Mucosa of descending colon (tissue), 3 donors: ENCODE data around the gene CRACR2B. TPM values are rescaled to one million over a fixed set of nuclear protein-coding genes. Genes with fewer than 3 reads are reported as not detected.

Source experiments
- ATAC-seq: fragments of 200-7000 bp; cut with Tn5 transposase; one replicate; pipeline ENCODE4 v1.9.1; 2020; ENCODE audit warnings: mild to moderate bottlenecking, moderate library complexity
- DNase-seq, 3 donors: peaks; one replicate each; pipeline ENCODE4 v3.0.0-alpha.2; 2020
- H3K36me3 ChIP-seq: fragments of 200-600 bp; one replicate; pipeline ENCODE4 v1.8.0; 2021; ENCODE audit warnings: low read depth, mild to moderate bottlenecking
- H3K4me1 ChIP-seq: fragments of 200-600 bp; one replicate; pipeline ENCODE4 v1.8.0; 2021; ENCODE audit warnings: low read depth, mild to moderate bottlenecking
- H3K4me3 ChIP-seq: fragments of 200-600 bp; one replicate; pipeline ENCODE4 v1.8.0; 2021; ENCODE audit warnings: mild to moderate bottlenecking
- H3K9me3 ChIP-seq: fragments of 200-600 bp; one replicate; pipeline ENCODE4 v1.8.0; 2021; ENCODE audit warnings: mild to moderate bottlenecking
- intact Hi-C, 2 donors: fragments of 100-400 bp; cut with DNase I in 1 of 2; cut with micrococcal nuclease in 1 of 2; formaldehyde crosslinking; loops; one replicate each; pipeline versions ENCODE4 v1.11.0 to v1.11.1; 2022; cut with DNase I, micrococcal nuclease
- total RNA-seq, 3 donors: library from RNA; stranded (reverse); fragmentation: NEBNext Ultra II Directional in 2 of 3; extraction: Animal tissue kit (Norgen Biotek cat#: 25700) in 2 of 3; gene quantifications; one replicate each; pipeline versions ENCODE4 v1.2.1 to v1.2.4, GENCODE V29; 2021 to 2023
- TF ChIP-seq, protein P1 (sequence below): fragments of 200-600 bp; IDR thresholded peaks from one replicate; pipeline ENCODE4 v1.8.0; 2022; ENCODE audit warnings: antibody characterized with exemption, mild to moderate bottlenecking
- donor health status: DM: no; HTN: no; CAD: no; lungs with moderate emphysema.
- donor health status: DM: no; HTN: no; CAD: no.
- donor health status: DM: no; HTN: yes; CAD: no.

CRACR2B gene
- total RNA-seq, 3 donors from 2014 or later = 43.5 to 137 (median 129) TPM

DNA sequence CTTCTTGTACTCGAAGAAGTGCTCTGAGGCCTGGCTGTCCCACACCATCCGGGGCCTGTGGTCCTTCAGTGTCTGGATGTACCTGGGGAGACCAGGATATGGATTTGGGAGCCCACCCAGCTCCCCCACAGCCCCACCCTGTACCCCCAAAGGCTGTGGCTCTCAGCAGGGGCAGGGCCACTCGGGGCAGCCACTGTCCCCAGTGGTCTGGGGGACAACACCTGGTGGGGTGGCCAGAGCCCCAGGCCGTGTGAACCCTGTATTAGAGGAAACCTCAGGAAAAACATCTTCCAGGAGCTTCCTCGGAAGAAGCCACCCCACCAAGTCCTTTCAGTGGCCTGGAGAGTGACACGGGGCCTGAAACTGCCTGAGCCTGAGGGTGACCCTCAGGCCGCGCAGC, 42.7 kb downstream of the CRACR2B start:
- TF ChIP-seq, protein P1, sequence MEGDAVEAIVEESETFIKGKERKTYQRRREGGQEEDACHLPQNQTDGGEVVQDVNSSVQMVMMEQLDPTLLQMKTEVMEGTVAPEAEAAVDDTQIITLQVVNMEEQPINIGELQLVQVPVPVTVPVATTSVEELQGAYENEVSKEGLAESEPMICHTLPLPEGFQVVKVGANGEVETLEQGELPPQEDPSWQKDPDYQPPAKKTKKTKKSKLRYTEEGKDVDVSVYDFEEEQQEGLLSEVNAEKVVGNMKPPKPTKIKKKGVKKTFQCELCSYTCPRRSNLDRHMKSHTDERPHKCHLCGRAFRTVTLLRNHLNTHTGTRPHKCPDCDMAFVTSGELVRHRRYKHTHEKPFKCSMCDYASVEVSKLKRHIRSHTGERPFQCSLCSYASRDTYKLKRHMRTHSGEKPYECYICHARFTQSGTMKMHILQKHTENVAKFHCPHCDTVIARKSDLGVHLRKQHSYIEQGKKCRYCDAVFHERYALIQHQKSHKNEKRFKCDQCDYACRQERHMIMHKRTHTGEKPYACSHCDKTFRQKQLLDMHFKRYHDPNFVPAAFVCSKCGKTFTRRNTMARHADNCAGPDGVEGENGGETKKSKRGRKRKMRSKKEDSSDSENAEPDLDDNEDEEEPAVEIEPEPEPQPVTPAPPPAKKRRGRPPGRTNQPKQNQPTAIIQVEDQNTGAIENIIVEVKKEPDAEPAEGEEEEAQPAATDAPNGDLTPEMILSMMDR = no peak
- H3K4me1 ChIP-seq = no peaks in the 10 kb centered on the region
- ATAC-seq = no peak
- H3K4me3 ChIP-seq = no peak overlapping the region
- no peak for DNase-seq
- intact Hi-C loops = no loop called here
- no peaks in the 10 kb centered on the region for H3K36me3 ChIP-seq
- H3K9me3 ChIP-seq = no peaks in the 10 kb centered on the region

DNA sequence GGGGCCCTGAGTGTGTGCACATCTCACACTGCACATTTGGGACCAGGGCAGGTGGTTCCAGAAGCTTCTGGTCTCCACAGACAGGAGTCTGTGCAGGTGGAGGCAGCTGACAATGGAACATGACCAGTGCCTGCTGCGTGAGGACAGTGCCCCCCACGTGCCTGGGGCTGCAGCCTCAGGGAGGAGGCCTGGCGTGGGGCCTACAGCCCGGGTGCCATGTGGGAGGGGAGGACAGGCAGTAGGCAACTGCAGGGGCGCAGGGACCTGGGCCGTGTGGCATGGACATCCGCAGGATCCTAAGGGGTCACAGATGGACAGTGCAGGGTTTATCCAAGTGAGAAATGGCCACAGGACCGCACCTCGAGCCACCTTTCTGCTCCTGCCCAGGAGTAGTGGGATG, 43.8 kb downstream of the CRACR2B start:
- H3K36me3 ChIP-seq = no peaks in the 10 kb centered on the region
- no peak overlapping the region for H3K4me3 ChIP-seq
- intact Hi-C loops = no loop called here
- ATAC-seq (no peak), DNase-seq (no peak)
- TF ChIP-seq, protein P1 = no peak
- no peaks in the 10 kb centered on the region for H3K9me3 ChIP-seq
- no peaks in the 10 kb centered on the region for H3K4me1 ChIP-seq

DNA sequence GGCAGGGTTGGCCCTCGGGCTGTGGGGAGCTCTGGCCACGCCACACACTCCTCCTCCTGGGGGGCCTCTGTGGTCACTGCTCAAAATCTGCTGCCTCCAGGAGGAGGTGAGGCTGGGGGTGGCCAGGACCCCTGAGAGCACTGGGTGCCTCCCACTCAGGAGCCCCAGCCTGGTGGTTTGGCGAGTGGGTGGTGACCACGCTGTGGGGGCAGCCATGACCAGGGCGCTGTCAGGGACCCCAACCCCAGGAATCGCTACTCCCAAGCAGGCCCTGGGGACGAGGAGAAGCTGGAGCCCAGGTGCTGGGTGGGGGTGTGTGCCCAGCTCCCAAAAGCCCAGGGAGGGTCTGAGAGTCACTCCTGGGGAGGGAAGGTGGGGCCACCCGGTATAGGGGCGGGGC, 45.1 kb downstream of the CRACR2B start:
- ATAC-seq (no peak), DNase-seq (no peak)
- TF ChIP-seq, protein P1 = no peak
- H3K36me3 ChIP-seq = no peaks in the 10 kb centered on the region
- H3K9me3 ChIP-seq = no peaks in the 10 kb centered on the region
- H3K4me3 ChIP-seq = no peak overlapping the region
- H3K4me1 ChIP-seq = no peaks in the 10 kb centered on the region
- intact Hi-C loops = no loop called here

DNA sequence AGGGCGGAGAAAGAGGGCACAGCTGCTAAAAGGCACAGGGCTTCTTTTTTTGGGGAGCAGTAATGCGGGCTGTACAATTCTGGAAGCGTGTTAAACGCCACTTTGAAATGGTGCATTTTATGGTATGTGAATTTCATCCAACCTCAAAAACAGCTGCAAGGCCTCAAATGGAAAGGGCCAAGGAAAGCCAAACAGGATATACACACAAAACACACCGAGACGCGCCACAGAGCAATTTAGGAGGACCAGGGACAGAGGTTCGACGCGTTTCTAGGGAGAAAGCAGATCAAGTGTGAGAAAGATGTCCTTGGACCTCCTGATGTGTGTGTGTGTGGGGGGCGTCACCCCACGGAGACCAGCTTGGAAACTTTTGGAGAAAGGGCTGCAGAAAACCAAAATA, 46.0 kb downstream of the CRACR2B start:
- Histone ChIP-seq H3K36me3 (no peaks in the 10 kb centered on the region), H3K4me1 (no peaks in the 10 kb centered on the region), H3K4me3 (no peak overlapping the region), H3K9me3 (no peaks in the 10 kb centered on the region)
- TF ChIP-seq, protein P1 = no peak
- DNase-seq = no peak
- ATAC-seq = no peak
- intact Hi-C loops = no loop called here

DNA sequence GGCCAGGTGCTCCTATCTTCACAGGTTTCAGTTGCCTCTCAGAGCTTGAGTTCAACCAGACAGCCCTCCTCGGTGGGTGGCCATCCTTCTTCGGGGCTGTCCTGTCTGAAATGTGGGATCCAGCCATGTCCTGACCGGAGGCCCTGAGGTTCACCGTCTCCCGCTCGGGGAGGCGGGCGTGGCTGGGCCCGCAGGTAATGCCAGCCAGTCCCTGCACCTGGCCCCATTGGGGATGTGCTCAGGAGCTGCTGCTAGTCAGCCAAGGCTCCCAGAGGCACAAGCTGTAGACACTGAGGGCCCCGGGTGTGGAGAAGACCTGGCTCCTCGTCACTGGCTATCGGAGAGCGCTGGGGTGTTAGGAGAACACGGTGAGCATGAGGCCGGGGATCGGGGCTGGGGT, 47.5 kb downstream of the CRACR2B start:
- ATAC-seq = no peak
- no peak for DNase-seq
- no peak overlapping the region for H3K4me3 ChIP-seq
- no peaks in the 10 kb centered on the region for H3K9me3 ChIP-seq
- H3K36me3 ChIP-seq = no peaks in the 10 kb centered on the region
- H3K4me1 ChIP-seq = no peaks in the 10 kb centered on the region
- TF ChIP-seq, protein P1 = no peak
- intact Hi-C loops = no loop called here

DNA sequence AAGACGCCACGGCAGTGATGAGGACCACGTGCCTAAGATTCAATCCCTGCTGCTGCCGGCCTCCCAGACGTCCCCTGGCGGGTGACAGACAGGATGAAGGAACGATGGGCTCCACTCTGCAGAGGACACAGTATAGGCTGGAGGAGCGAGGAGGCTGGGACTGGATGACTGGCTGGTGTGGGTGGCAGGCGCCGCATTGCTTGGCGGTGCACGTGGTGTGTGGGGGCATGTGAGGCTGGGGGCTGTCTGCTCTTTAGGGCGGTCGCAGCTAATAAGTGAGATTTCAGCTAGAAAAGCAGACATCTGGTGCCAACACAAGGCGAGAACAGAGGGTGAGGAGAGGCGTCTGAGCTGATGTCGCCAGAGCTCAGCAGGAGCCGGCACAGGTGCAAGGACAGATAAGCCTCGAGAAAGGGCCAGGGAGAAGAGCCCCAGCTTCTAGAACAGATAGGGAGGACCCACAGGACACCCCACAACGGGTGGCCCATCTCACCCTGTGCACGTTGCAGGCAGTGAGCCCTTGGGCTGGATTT, 48.1 kb downstream of the CRACR2B start:
- intact Hi-C loops = no loop called here
- no peak for DNase-seq
- H3K4me3 ChIP-seq = no peak overlapping the region
- no peaks in the 10 kb centered on the region for H3K9me3 ChIP-seq
- H3K4me1 ChIP-seq = no peaks in the 10 kb centered on the region
- H3K36me3 ChIP-seq = no peaks in the 10 kb centered on the region
- TF ChIP-seq, protein P1 = no peak
- no peak for ATAC-seq
